RWPE1 (cell line): Measurements from ENCODE around the gene TRAIP.

ENCODE experiments used
- CTCF ChIA-PET: fragments of 350-600 bp; sonication (Branson Sonifier 250); formaldehyde crosslinking; extraction: SDS; loops from one replicate; lab custom pipeline; 2021; lab: Yijun Ruan, JAX
- POLR2A ChIA-PET: fragments of 400-600 bp; formaldehyde crosslinking; extraction: SDS; loops from one replicate; lab custom pipeline; 2020; ENCODE audit warnings: antibody characterized with exemption; ENCODE audit not compliant: low non-redundant PET; lab: Yijun Ruan, JAX
- DNase-seq: peaks from one replicate; pipeline ENCODE4 v3.0.0; 2012; ENCODE audit warnings: low spot score
- H3K27ac ChIP-seq: fragments of 450-650 bp; 2 replicates; pipeline ENCODE4 v1.5.1; 2017
- TF ChIP-seq, protein P1 (sequence below): fragments of 450-650 bp; conservative IDR thresholded peaks from 2 replicates; pipeline ENCODE4 v1.5.1; 2017; ENCODE audit warnings: low read depth, mild to moderate bottlenecking

Gene TRAIP

DNA sequence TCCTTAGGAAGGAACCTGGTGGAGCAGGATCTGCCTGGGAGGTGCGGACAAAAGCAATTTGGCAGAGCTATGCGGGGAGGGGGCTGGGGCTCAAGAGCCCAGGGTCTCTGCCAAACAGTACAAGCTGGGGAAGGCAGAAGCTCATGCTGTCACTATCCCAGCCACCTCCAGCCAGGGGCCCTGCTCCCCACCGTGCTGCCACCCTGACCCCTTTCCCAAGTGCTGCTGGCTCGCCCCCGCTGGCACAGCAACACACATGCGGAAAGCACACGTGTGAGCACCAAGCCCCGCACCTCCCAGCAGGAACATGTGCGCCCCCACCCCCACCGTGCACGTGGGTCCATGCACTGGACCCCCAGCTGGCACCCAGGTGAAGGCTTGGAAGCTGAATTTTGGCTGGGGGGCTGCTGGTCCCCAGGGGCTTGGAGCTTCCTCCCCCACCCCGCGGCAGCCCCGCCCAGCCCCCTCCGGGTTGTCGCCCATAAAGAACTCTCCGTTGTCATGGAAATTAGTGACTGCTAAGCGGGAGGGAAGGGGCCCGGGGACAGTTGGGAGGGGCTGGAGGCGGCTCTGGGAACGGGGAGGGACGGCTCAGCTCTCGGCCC is 12.6 kb upstream of the TRAIP start:
- H3K27ac ChIP-seq, result no peak overlapping the region
- no peak for DNase-seq
- TF ChIP-seq, protein P1, sequence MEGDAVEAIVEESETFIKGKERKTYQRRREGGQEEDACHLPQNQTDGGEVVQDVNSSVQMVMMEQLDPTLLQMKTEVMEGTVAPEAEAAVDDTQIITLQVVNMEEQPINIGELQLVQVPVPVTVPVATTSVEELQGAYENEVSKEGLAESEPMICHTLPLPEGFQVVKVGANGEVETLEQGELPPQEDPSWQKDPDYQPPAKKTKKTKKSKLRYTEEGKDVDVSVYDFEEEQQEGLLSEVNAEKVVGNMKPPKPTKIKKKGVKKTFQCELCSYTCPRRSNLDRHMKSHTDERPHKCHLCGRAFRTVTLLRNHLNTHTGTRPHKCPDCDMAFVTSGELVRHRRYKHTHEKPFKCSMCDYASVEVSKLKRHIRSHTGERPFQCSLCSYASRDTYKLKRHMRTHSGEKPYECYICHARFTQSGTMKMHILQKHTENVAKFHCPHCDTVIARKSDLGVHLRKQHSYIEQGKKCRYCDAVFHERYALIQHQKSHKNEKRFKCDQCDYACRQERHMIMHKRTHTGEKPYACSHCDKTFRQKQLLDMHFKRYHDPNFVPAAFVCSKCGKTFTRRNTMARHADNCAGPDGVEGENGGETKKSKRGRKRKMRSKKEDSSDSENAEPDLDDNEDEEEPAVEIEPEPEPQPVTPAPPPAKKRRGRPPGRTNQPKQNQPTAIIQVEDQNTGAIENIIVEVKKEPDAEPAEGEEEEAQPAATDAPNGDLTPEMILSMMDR, result no peak
- ChIA-PET POLR2A (no interaction called here), CTCF (interaction anchor here (0.6 kb wide), 1 partner anchor 52 kb away, joined by 4 read pairs; no protein-coding TSS in a partner anchor)

DNA sequence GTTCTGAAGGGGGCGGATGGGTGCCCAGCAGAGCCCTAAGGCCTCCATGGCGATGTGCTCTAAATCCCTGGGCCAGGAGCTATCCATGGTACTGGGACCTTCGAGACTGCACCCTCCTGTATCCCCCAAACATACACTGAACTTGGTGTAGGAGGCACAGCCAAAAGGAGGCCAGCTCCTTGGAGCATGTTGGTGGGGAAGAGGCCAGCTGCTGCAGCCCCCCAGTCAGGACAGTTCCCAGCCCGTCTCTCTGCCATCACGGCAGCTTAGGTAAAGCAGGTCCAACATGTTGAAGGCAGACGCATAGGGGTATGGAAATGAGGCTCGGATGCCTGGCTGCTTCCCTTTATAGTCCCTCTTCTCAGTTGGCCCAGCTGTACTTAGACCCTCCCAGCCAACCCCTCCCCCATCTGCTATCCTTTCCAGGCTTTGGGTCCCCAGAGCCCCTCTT is 11.5 kb upstream of the TRAIP start:
- no peak overlapping the region for H3K27ac ChIP-seq
- POLR2A ChIA-PET, result no interaction called here
- TF ChIP-seq, protein P1, result no peak
- CTCF ChIA-PET, result no interaction called here
- no peak for DNase-seq

DNA sequence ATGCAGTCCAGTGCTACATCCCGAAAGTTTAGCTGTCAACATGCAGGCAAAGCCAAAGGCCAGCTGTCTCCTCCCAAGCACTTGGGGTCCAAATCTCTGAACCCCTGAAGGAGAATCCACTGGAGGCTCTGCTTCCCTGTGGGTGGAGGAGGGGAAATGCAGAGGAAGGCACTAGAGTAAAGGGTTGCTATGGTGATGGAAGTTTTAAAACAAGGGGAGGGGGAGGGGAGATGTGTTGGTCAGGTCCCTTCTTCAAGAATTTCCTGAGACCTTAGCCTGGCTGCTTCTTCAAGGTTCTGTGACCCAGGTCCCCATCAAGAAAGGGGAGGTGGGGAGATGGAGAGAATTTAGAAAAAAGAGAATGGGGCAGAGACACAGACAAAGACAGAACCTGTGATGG is 11.0 kb upstream of the TRAIP start:
- CTCF ChIA-PET, result no interaction called here
- TF ChIP-seq, protein P1, result no peak
- DNase-seq, result no peak
- H3K27ac ChIP-seq, result no peak overlapping the region
- POLR2A ChIA-PET, result no interaction called here

DNA sequence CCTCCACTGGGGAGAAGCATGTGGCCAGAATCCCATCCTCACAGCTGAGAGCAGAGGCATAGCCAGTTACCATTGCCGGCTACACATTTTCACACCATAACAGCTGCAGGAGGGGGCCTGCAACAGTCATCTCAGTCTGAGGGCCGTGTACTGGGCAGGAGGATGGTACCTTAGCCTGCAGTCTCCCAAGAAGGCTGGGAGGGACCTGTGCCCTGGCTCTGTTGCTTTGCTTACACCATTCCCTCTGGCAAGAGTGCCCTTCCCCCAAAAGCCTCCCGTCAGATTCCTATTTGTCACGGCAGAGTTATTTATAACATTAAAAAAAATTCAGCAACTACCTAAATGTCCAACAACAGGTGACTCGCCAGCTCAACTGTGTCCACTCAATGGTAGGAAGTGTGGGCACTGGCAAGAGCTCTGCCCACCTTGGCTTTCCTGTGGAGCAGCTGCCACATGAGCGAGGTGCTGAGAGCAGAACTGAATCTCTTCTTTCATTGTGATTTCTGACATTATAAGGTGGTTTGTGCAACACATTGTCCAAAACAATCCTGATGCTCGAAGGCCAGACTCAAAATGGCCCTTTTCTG is 8.9 kb upstream of the TRAIP start:
- POLR2A ChIA-PET, result interaction anchor here (0.6 kb wide), 1 partner anchor 62 kb away, joined by 9 read pairs; the partner anchor contains the start of gene INKA1

DNA sequence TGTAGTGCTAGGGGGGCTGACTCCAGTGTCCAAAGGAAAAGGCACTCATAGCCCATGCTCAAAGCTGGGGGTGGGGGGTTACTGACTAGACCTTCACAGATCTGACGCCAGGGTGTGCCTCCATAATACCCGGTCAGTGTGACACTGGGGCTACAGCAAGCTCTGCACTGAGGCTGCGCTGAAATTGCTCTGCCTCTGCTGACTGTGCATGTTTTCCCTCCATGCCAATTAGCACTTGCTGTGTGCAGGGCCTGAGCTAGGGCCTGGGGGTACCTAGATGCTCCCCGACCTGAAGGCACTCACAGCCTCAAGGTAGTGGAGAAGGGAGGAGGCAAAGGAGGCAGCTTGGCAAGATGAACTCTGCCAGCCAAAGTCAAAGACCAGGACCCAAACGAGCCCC is 8.1 kb upstream of the TRAIP start:
- ChIA-PET CTCF (no interaction called here), POLR2A (interaction anchor here (1.0 kb wide), 1 partner anchor 75 kb away, joined by 4 read pairs; no protein-coding TSS in a partner anchor)
- no peak for DNase-seq
- H3K27ac ChIP-seq, result no peak overlapping the region
- TF ChIP-seq, protein P1, result no peak

More for the DNA sequence above, 8.9 kb upstream of the TRAIP start:
- no peak overlapping the region for H3K27ac ChIP-seq
- CTCF ChIA-PET, result no interaction called here
- TF ChIP-seq, protein P1, result no peak
- DNase-seq, result no peak

DNA sequence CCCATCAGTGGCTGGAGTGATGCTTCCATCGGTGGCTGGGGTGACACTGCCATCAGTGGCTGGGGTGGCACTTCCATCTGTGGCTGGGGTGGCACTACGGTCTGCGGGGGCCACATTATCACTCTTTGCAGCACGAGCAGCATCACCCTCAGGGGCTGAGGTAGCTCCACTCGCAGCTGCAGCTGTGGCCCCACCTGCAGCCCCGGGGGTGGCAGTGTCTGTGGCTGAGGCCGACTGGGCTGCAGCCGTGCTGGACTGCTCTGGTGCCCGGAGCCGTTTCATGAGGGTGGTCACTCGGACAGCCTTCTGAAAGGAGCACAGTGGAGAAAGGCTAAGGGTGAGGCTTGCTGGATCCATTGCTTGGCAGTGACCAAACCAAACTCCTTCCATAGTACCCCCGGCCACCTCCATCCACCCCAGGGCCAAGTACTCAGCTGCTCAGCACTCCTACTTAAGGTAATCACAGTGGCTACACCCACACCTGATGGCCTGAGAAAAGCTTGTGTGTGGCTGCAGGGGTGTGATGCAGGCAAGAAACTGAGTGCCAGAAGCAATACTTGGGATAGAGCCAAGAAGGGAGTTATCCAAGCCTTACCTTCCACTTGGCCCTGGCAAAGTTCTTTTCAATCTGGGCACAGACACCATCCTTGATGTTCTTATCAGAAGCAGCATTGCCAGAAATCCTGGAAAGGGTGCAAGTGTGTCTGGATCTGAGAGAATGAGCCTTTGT is 3.4 kb upstream of the TRAIP start:
- CTCF ChIA-PET, result interaction anchor here (0.6 kb wide), 1 partner anchor 21 kb away, joined by 4 read pairs; no protein-coding TSS in a partner anchor
- DNase-seq, result no peak
- POLR2A ChIA-PET, result no interaction called here

More for the DNA sequence above, 3.4 kb upstream of the TRAIP start:
- H3K27ac ChIP-seq, result no peak overlapping the region
- TF ChIP-seq, protein P1, result no peak
